OCI-LY3 (cell line): ENCODE results near the gene SPTAN1.

Experiments
- CTCF ChIP-seq: fragments of 200-600, 300-600 bp; sonication (generic); IDR thresholded peaks from 2 replicates; pipeline ENCODE4 v1.5.1; 2014; ENCODE audit warnings: antibody characterized with exemption, low read length, low read depth
- EZH2phosphoT487 ChIP-seq: fragments of 200-600 bp; shearing (Covaris generic); IDR thresholded peaks from 2 replicates; pipeline ENCODE4 v1.6.1; 2018; ENCODE audit warnings: antibody characterized with exemption, mixed run types, low read depth

- TF ChIP-seq CTCF (no peak), EZH2phosphoT487 (no peak)
These were observed 66.7 kb downstream of the SPTAN1 start for GRCh38 chr9:128619127-128619526.
